ENCODE measurements around the gene ASB15.

The ASB15 gene

GRCh38 chr7:123557398-123558288 is 44.0 kb upstream of the ASB15 start, which contains the start of gene NDUFA5:
TSS of gene NDUFA5 (minus strand) at chr7:123557818. CDS start at chr7:123557795, 23 bp downstream.
- ATAC-seq, result peak; percentile 98
- TF ChIP-seq ARNTL (CRISPR knock-in tag; IDR thresholded peaks at IDR 0.05; ENCODE audit: borderline replicate concordance, low read depth) (no peak), BACH2 (CRISPR knock-in tag; IDR thresholded peaks at IDR 0.05; ENCODE audit: borderline replicate concordance) (0 out of 2 replicates have a peak, but pooled peaks have one; percentile 43)

DNA sequence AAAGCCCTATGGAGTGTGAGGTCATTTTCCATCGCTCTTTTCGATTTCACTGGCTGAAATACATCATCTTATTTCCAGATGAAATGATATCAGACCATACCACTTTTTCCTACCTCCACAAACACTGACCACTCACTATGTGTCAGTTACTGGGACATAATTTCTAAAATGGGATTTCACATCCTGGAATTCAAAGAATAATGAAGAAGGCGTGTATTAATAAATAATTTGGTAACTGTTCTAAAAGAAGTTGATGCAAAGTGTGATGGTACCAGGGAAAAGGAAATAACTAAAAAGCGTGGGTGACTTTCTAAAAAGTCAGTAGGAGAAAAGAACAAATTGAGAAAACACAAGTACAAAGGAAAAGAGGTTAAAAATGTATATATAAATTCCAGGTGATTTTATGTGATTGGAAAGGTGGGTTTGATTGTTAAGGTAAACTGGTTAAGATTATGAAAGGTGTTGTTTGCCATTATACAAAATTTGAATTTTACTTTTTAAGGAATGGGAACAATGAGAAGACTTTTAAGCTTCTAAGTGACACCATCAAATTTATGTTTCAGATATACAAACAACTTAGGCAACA is 43.2 kb upstream of the ASB15 start:
- ATAC-seq, result no peak
- TF ChIP-seq PPARA (CRISPR knock-in tag; IDR thresholded peaks at IDR 0.05; ENCODE audit: borderline replicate concordance) (no peak), CSDC2 (CRISPR knock-in tag; IDR thresholded peaks at IDR 0.05) (no peak), ZFP30 (CRISPR knock-in tag; IDR thresholded peaks at IDR 0.05) (no peak), ARNTL (CRISPR knock-in tag; IDR thresholded peaks at IDR 0.05; ENCODE audit: borderline replicate concordance, low read depth) (no peak), RARB (CRISPR knock-in tag; IDR thresholded peaks at IDR 0.05) (no peak), BACH2 (CRISPR knock-in tag; IDR thresholded peaks at IDR 0.05; ENCODE audit: borderline replicate concordance) (no peak), ESRRG (CRISPR knock-in tag; IDR thresholded peaks at IDR 0.05) (no peak)
- TF ChIP-seq, protein P1, sequence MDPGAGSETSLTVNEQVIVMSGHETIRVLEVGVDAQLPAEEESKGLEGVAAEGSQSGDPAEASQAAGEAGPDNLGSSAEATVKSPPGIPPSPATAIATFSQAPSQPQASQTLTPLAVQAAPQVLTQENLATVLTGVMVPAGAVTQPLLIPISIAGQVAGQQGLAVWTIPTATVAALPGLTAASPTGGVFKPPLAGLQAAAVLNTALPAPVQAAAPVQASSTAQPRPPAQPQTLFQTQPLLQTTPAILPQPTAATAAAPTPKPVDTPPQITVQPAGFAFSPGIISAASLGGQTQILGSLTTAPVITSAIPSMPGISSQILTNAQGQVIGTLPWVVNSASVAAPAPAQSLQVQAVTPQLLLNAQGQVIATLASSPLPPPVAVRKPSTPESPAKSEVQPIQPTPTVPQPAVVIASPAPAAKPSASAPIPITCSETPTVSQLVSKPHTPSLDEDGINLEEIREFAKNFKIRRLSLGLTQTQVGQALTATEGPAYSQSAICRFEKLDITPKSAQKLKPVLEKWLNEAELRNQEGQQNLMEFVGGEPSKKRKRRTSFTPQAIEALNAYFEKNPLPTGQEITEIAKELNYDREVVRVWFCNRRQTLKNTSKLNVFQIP (CRISPR knock-in tag; IDR thresholded peaks at IDR 0.05; ENCODE audit: borderline replicate concordance, low read depth), result no peak

- TF ChIP-seq ZFP30 (CRISPR knock-in tag; IDR thresholded peaks at IDR 0.05) (no peak), ESRRG (CRISPR knock-in tag; IDR thresholded peaks at IDR 0.05) (no peak), SNAI2 (CRISPR knock-in tag; IDR thresholded peaks at IDR 0.05) (no peak), CSDC2 (CRISPR knock-in tag; IDR thresholded peaks at IDR 0.05) (no peak), ZC3H10 (CRISPR knock-in tag; IDR thresholded peaks at IDR 0.05) (no peak), PPARA (CRISPR knock-in tag; IDR thresholded peaks at IDR 0.05; ENCODE audit: borderline replicate concordance) (no peak), BACH2 (CRISPR knock-in tag; IDR thresholded peaks at IDR 0.05; ENCODE audit: borderline replicate concordance) (no peak), TOX (CRISPR knock-in tag; IDR thresholded peaks at IDR 0.05; ENCODE audit: borderline replicate concordance) (no peak), RARB (CRISPR knock-in tag; IDR thresholded peaks at IDR 0.05) (no peak), ZNF565 (CRISPR knock-in tag; conservative IDR thresholded peaks at IDR 0.05; ENCODE audit: low read depth) (no peak), ZFP3 (CRISPR knock-in tag; IDR thresholded peaks at IDR 0.05) (no peak)
- TF ChIP-seq, protein P2, sequence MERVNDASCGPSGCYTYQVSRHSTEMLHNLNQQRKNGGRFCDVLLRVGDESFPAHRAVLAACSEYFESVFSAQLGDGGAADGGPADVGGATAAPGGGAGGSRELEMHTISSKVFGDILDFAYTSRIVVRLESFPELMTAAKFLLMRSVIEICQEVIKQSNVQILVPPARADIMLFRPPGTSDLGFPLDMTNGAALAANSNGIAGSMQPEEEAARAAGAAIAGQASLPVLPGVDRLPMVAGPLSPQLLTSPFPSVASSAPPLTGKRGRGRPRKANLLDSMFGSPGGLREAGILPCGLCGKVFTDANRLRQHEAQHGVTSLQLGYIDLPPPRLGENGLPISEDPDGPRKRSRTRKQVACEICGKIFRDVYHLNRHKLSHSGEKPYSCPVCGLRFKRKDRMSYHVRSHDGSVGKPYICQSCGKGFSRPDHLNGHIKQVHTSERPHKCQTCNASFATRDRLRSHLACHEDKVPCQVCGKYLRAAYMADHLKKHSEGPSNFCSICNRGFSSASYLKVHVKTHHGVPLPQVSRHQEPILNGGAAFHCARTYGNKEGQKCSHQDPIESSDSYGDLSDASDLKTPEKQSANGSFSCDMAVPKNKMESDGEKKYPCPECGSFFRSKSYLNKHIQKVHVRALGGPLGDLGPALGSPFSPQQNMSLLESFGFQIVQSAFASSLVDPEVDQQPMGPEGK (CRISPR knock-in tag; IDR thresholded peaks at IDR 0.05; ENCODE audit: borderline replicate concordance), result no peak
- no peak for ATAC-seq
Measured at GRCh38 chr7:123562121-123562520, 39.5 kb upstream of the ASB15 start.

DNA sequence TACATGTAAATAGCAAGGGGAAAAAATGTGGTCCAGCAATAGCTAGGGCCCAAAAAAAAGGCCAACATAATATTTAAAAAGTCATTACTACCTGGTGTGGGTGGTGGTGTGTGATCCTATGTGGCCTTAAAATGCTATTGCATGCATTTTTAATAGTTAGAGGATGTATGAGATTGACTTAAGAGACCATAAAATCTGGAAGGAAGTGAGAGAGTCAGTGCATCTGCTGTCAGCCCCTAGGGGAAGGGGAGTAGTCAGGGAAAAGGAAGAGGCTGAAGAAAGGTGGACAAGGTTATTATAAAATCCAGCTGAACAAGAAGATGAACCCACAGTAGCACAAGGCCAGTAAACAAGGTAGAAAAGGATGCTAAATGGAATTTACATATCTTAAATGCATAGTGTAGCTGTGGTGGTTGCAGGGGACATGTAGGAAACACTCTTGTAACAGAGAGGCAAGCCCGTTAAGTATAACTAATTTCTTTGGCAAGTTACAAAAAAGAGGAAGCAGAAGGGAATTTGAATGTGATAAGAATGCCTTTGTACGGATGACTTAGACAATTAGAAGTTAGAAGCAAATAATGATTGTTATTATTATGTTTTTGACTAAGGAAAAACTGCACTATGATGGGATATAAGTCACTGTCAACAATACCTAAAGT is 32.1 kb upstream of the ASB15 start:
- ATAC-seq, result no peak
- TF ChIP-seq ZNF70 (CRISPR knock-in tag; IDR thresholded peaks at IDR 0.05) (no peak), ZFP3 (CRISPR knock-in tag; IDR thresholded peaks at IDR 0.05) (no peak), CREB5 (CRISPR knock-in tag; IDR thresholded peaks at IDR 0.05; ENCODE audit: low read depth) (no peak), TOX (CRISPR knock-in tag; IDR thresholded peaks at IDR 0.05; ENCODE audit: borderline replicate concordance) (no peak), ZFP30 (CRISPR knock-in tag; IDR thresholded peaks at IDR 0.05) (no peak), OSR1 (CRISPR knock-in tag; IDR thresholded peaks at IDR 0.05) (no peak), ISL1 (CRISPR knock-in tag; IDR thresholded peaks at IDR 0.05) (no peak), SNAI2 (CRISPR knock-in tag; IDR thresholded peaks at IDR 0.05) (no peak), PPARA (CRISPR knock-in tag; IDR thresholded peaks at IDR 0.05; ENCODE audit: borderline replicate concordance) (no peak), ARNTL (CRISPR knock-in tag; IDR thresholded peaks at IDR 0.05; ENCODE audit: borderline replicate concordance, low read depth) (no peak), ZNF565 (CRISPR knock-in tag; conservative IDR thresholded peaks at IDR 0.05; ENCODE audit: low read depth) (no peak), BACH2 (CRISPR knock-in tag; IDR thresholded peaks at IDR 0.05; ENCODE audit: borderline replicate concordance) (no peak), TCF4 (CRISPR knock-in tag; IDR thresholded peaks at IDR 0.05; ENCODE audit: borderline replicate concordance) (no peak)
- TF ChIP-seq, protein P3, sequence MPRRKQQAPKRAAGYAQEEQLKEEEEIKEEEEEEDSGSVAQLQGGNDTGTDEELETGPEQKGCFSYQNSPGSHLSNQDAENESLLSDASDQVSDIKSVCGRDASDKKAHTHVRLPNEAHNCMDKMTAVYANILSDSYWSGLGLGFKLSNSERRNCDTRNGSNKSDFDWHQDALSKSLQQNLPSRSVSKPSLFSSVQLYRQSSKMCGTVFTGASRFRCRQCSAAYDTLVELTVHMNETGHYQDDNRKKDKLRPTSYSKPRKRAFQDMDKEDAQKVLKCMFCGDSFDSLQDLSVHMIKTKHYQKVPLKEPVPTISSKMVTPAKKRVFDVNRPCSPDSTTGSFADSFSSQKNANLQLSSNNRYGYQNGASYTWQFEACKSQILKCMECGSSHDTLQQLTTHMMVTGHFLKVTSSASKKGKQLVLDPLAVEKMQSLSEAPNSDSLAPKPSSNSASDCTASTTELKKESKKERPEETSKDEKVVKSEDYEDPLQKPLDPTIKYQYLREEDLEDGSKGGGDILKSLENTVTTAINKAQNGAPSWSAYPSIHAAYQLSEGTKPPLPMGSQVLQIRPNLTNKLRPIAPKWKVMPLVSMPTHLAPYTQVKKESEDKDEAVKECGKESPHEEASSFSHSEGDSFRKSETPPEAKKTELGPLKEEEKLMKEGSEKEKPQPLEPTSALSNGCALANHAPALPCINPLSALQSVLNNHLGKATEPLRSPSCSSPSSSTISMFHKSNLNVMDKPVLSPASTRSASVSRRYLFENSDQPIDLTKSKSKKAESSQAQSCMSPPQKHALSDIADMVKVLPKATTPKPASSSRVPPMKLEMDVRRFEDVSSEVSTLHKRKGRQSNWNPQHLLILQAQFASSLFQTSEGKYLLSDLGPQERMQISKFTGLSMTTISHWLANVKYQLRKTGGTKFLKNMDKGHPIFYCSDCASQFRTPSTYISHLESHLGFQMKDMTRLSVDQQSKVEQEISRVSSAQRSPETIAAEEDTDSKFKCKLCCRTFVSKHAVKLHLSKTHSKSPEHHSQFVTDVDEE (CRISPR knock-in tag; IDR thresholded peaks at IDR 0.05), result no peak
- TF ChIP-seq, protein P2 (CRISPR knock-in tag; IDR thresholded peaks at IDR 0.05; ENCODE audit: borderline replicate concordance), result no peak
